22Rv1 (cell line): ENCODE results near the gene DTD1.

ENCODE experiments used
- H3K27ac ChIP-seq: fragments of 450-650 bp; 2 replicates; pipeline ENCODE4 v1.5.1; 2017
- ZFX ChIP-seq: fragments of 450-650 bp; IDR thresholded peaks from 2 replicates; pipeline ENCODE4 v1.6.1; 2017; ENCODE audit warnings: antibody characterized with exemption, borderline replicate concordance
- TF ChIP-seq, protein P1 (sequence below): fragments of 450-650 bp; IDR thresholded peaks from 2 replicates; pipeline ENCODE4 v1.5.1; 2017; ENCODE audit warnings: mild to moderate bottlenecking

Gene DTD1

DNA sequence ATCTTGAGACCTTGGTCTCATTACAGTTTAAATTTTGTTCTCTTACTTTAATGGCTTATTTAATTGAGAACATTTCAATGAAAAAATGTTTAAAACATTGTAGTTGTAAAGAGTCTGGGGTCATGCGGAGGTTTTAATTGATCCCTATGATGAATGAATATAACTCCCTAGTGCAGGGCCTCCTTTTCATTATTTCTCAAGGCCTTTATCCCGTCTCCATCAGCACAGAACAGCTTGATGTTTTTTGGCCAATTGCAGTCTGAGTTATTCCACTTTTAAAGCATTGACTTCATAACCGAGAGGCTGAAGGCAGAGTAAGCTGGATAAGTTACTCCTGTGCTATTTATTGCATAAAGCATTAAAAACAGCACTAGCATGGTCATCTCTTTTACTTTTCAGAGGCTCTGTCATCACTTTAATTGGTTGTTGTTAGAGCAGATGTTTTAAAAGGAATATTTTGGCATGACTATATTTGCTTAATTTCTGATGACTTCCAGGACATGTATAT is 83.4 kb downstream of the DTD1 start:
- H3K27ac ChIP-seq = no peak overlapping the region
- no peak for TF ChIP-seq ZFX
- TF ChIP-seq, protein P1, sequence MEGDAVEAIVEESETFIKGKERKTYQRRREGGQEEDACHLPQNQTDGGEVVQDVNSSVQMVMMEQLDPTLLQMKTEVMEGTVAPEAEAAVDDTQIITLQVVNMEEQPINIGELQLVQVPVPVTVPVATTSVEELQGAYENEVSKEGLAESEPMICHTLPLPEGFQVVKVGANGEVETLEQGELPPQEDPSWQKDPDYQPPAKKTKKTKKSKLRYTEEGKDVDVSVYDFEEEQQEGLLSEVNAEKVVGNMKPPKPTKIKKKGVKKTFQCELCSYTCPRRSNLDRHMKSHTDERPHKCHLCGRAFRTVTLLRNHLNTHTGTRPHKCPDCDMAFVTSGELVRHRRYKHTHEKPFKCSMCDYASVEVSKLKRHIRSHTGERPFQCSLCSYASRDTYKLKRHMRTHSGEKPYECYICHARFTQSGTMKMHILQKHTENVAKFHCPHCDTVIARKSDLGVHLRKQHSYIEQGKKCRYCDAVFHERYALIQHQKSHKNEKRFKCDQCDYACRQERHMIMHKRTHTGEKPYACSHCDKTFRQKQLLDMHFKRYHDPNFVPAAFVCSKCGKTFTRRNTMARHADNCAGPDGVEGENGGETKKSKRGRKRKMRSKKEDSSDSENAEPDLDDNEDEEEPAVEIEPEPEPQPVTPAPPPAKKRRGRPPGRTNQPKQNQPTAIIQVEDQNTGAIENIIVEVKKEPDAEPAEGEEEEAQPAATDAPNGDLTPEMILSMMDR = no peak

GRCh38 chr20:18672834-18673233 is 85.0 kb downstream of the DTD1 start:
- no peak overlapping the region for H3K27ac ChIP-seq
- TF ChIP-seq, protein P1 = no peak
- no peak for TF ChIP-seq ZFX

- TF ChIP-seq, protein P1 = no peak
- TF ChIP-seq ZFX = no peak
- H3K27ac ChIP-seq = no peak overlapping the region
Observed at GRCh38 chr20:18676396-18676795, 88.5 kb downstream of the DTD1 start.

DNA sequence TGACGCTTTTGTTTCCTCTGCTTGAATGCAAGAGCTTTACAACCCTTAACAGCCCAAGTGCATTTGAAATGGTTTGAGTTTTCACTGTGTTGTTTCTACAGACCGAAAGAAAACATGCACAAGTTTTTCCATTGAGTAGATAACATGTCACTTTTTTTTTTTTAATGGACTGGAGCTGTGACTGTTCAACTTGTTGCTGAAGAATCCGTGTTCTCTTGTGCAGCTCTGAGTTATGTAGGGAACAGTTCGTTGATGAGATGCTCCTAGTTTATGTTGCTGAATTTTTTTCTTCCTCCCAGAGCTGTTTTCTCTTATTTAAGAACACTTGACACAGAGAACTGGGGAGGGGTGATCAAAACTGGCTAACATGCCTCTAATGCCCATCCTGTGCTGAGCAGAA is 89.3 kb downstream of the DTD1 start:
- no peak overlapping the region for H3K27ac ChIP-seq
- no peak for TF ChIP-seq ZFX
- TF ChIP-seq, protein P1 = no peak

GRCh38 chr20:18678549-18679419 is 90.9 kb downstream of the DTD1 start:
- no peak overlapping the region for H3K27ac ChIP-seq
- no peak for TF ChIP-seq ZFX
- TF ChIP-seq, protein P1 = no peak

- TF ChIP-seq, protein P1 = no peak
- no peak for TF ChIP-seq ZFX
Observed at GRCh38 chr20:18683839-18684238, 96.0 kb downstream of the DTD1 start.

GRCh38 chr20:18684775-18685174 is 96.9 kb downstream of the DTD1 start:
- TF ChIP-seq, protein P1 = no peak
- TF ChIP-seq ZFX = no peak
- H3K27ac ChIP-seq = no peak overlapping the region

More at GRCh38 chr20:18683839-18684238, 96.0 kb downstream of the DTD1 start:
- no peak overlapping the region for H3K27ac ChIP-seq
